Measurements from ENCODE around the gene COX19. TPM values are rescaled to one million over a fixed set of nuclear protein-coding genes. Genes with fewer than 3 reads are reported as not detected.
"Not testable (repeated sequence)": the region's sequence is repeated elsewhere in the genome, so short reads cannot be mapped to it uniquely, and the experiment has no call there.

Gene COX19
- total RNA-seq, 5 donors from 2014 or later (not counting 1 experiment from before 2014, with no cell fraction given) = 38.0 to 50.9 (median 43.7) TPM

GRCh38 chr7:945556-946255, 29.6 kb downstream of the COX19 start:
- no peak overlapping the region for H3K27ac Mint-ChIP-seq
- H3K9me3 Mint-ChIP-seq = peaks cover 0 to 3% (median 0%) of the 10 kb centered on the region in 3 donors
- Histone ChIP-seq H3K9me3 (no peaks in the 10 kb centered on the region), H3K4me1 (ENCODE audit: control insufficient read depth in 1 of 2, extremely low read depth in 1 of 2, insufficient read depth in 2 of 2, low read length in 2 of 2) (peaks cover 0 to 10% of the 10 kb centered on the region in 2 experiments), H3K36me3 (ENCODE audit: control insufficient read depth in 2 of 2, extremely low read depth in 1 of 2, insufficient read depth in 1 of 2, low read length in 1 of 2) (no peaks in the 10 kb centered on the region), H3K27ac (ENCODE audit: low read length) (no peak overlapping the region), H3K4me3 (ENCODE audit: control insufficient read depth in 1 of 2, extremely low read depth in 1 of 2, low read length in 1 of 2) (no peak overlapping the region), H3K27me3 (replicated peaks in 1 of 2; ENCODE audit: control insufficient read depth in 2 of 2, extremely low read depth in 1 of 2, insufficient read depth in 2 of 2, low read length in 1 of 2) (peaks cover 0 to 2% of the 10 kb centered on the region in 2 experiments)
- ATAC-seq (replicated peaks in 1 of 4) (no peak), DNase-seq (no peak)
- ChIA-PET POLR2A (no interaction called here), CTCF (no interaction called here)
- no peak overlapping the region for H3K4me3 Mint-ChIP-seq
- H3K4me1 Mint-ChIP-seq = peaks cover 0 to 12% (median 3%) of the 10 kb centered on the region in 3 donors
- WGBS (ENCODE audit: insufficient coverage) = 91% methylated on average over 26 of the region's 30 CpGs
- no peaks in the 10 kb centered on the region for H3K27me3 Mint-ChIP-seq
- H3K36me3 Mint-ChIP-seq = no peaks in the 10 kb centered on the region

DNA sequence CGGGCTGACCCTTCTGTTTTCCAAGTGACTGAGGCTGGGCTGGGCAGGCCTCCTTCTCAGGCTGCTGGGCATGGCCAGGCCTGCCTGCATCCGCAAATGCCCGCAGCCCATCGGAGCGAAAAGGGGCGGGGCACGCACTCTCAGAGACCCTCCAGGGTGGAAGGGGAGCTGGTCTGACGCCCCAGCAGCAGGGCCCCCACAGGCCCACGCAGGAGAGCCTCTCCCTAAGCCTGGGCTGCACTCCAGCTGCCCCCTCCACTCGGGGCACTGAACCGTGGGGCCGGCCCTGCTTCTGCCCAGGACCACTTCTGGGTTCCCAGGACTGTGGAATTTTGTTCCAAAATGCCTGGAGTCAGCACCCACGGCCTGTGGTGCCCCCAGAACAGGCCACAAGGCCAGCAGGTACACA, 30.2 kb downstream of the COX19 start:
- H3K4me3 ChIP-seq (ENCODE audit: control insufficient read depth in 1 of 2, extremely low read depth in 1 of 2, low read length in 1 of 2) = no peak overlapping the region
- Mint-ChIP-seq H3K4me3 (no peak overlapping the region), H3K27ac (peak overlapping the region in 1 of 2 donors; percentile 11), H3K27me3 (no peaks in the 10 kb centered on the region), H3K4me1 (peaks cover 0 to 13% (median 5%) of the 10 kb centered on the region in 3 donors), H3K36me3 (no peaks in the 10 kb centered on the region), H3K9me3 (peaks cover 0 to 9% (median 0%) of the 10 kb centered on the region in 3 donors)
- 96% methylated on average over 13 of the region's 13 CpGs for WGBS (ENCODE audit: insufficient coverage)
- peaks cover 0 to 10% of the 10 kb centered on the region in 2 experiments for H3K4me1 ChIP-seq (ENCODE audit: control insufficient read depth in 1 of 2, extremely low read depth in 1 of 2, insufficient read depth in 2 of 2, low read length in 2 of 2)
- H3K9me3 ChIP-seq = no peaks in the 10 kb centered on the region
- CTCF ChIA-PET = no interaction called here
- DNase-seq (no peak), ATAC-seq (replicated peaks in 1 of 4) (no peak)
- POLR2A ChIA-PET = no interaction called here
- H3K27ac ChIP-seq (ENCODE audit: low read length) = no peak overlapping the region
- H3K27me3 ChIP-seq (replicated peaks in 1 of 2; ENCODE audit: control insufficient read depth in 2 of 2, extremely low read depth in 1 of 2, insufficient read depth in 2 of 2, low read length in 1 of 2) = peaks cover 0 to 2% of the 10 kb centered on the region in 2 experiments
- H3K36me3 ChIP-seq (ENCODE audit: control insufficient read depth in 2 of 2, extremely low read depth in 1 of 2, insufficient read depth in 1 of 2, low read length in 1 of 2) = no peaks in the 10 kb centered on the region

- peaks cover 0 to 16% (median 6%) of the 10 kb centered on the region in 3 donors for H3K4me1 Mint-ChIP-seq
- Histone ChIP-seq H3K36me3 (ENCODE audit: control insufficient read depth in 2 of 2, extremely low read depth in 1 of 2, insufficient read depth in 1 of 2, low read length in 1 of 2) (no peaks in the 10 kb centered on the region), H3K27ac (ENCODE audit: low read length) (no peak overlapping the region), H3K4me1 (ENCODE audit: control insufficient read depth in 1 of 2, extremely low read depth in 1 of 2, insufficient read depth in 2 of 2, low read length in 2 of 2) (peaks cover 0 to 12% of the 10 kb centered on the region in 2 experiments), H3K27me3 (replicated peaks in 1 of 2; ENCODE audit: control insufficient read depth in 2 of 2, extremely low read depth in 1 of 2, insufficient read depth in 2 of 2, low read length in 1 of 2) (peaks cover 0 to 2% of the 10 kb centered on the region in 2 experiments), H3K9me3 (no peaks in the 10 kb centered on the region), H3K4me3 (ENCODE audit: control insufficient read depth in 1 of 2, extremely low read depth in 1 of 2, low read length in 1 of 2) (no peak overlapping the region)
- DNase-seq (no peak), ATAC-seq (replicated peaks in 1 of 4) (no peak)
- H3K36me3 Mint-ChIP-seq = no peaks in the 10 kb centered on the region
- WGBS (ENCODE audit: insufficient coverage) = 97% methylated on average over 3 of the region's 5 CpGs
- H3K4me3 Mint-ChIP-seq = no peak overlapping the region
- CTCF ChIA-PET = no interaction called here
- no peaks in the 10 kb centered on the region for H3K27me3 Mint-ChIP-seq
- H3K9me3 Mint-ChIP-seq = peaks cover 0 to 10% (median 0%) of the 10 kb centered on the region in 3 donors
- peak overlapping the region in 1 of 2 donors; percentile 11 for H3K27ac Mint-ChIP-seq
- POLR2A ChIA-PET = no interaction called here
Observed at GRCh38 chr7:944744-945143, 30.6 kb downstream of the COX19 start.

GRCh38 chr7:943793-944192, 31.6 kb downstream of the COX19 start:
- H3K27me3 ChIP-seq (replicated peaks in 1 of 2; ENCODE audit: control insufficient read depth in 2 of 2, extremely low read depth in 1 of 2, insufficient read depth in 2 of 2, low read length in 1 of 2); H3K27ac Mint-ChIP-seq; DNase-seq; H3K27me3 Mint-ChIP-seq; POLR2A ChIA-PET; H3K27ac ChIP-seq (ENCODE audit: low read length); H3K9me3 ChIP-seq; H3K36me3 Mint-ChIP-seq; H3K4me1 ChIP-seq (ENCODE audit: control insufficient read depth in 1 of 2, extremely low read depth in 1 of 2, insufficient read depth in 2 of 2, low read length in 2 of 2); H3K4me3 ChIP-seq (ENCODE audit: control insufficient read depth in 1 of 2, extremely low read depth in 1 of 2, low read length in 1 of 2); H3K36me3 ChIP-seq (ENCODE audit: control insufficient read depth in 2 of 2, extremely low read depth in 1 of 2, insufficient read depth in 1 of 2, low read length in 1 of 2); CTCF ChIA-PET; ATAC-seq (replicated peaks in 1 of 4); H3K4me3 Mint-ChIP-seq: not testable (repeated sequence)
- Mint-ChIP-seq H3K4me1 (peaks cover 0 to 16% (median 7%) of the 10 kb centered on the region in 3 donors), H3K9me3 (peaks cover 0 to 10% (median 0%) of the 10 kb centered on the region in 3 donors)
- 87% methylated on average over 3 of the region's 4 CpGs for WGBS (ENCODE audit: insufficient coverage)

- ChIA-PET CTCF (no interaction called here), POLR2A (no interaction called here)
- H3K36me3 Mint-ChIP-seq = no peaks in the 10 kb centered on the region
- no peaks in the 10 kb centered on the region for H3K9me3 ChIP-seq
- peaks cover 5 to 16% (median 14%) of the 10 kb centered on the region in 3 donors for H3K4me1 Mint-ChIP-seq
- H3K4me3 Mint-ChIP-seq = no peak overlapping the region
- WGBS (ENCODE audit: insufficient coverage) = no CpG with 5 or more reads among the region's 2 CpGs
- ATAC-seq (replicated peaks in 1 of 4) = no peak
- no peaks in the 10 kb centered on the region for H3K27me3 Mint-ChIP-seq
- peaks cover 0 to 10% (median 0%) of the 10 kb centered on the region in 3 donors for H3K9me3 Mint-ChIP-seq
- no peak overlapping the region for H3K4me3 ChIP-seq (ENCODE audit: control insufficient read depth in 1 of 2, extremely low read depth in 1 of 2, low read length in 1 of 2)
- H3K4me1 ChIP-seq (ENCODE audit: control insufficient read depth in 1 of 2, extremely low read depth in 1 of 2, insufficient read depth in 2 of 2, low read length in 2 of 2) = peaks cover 0 to 16% of the 10 kb centered on the region in 2 experiments
- H3K36me3 ChIP-seq (ENCODE audit: control insufficient read depth in 2 of 2, extremely low read depth in 1 of 2, insufficient read depth in 1 of 2, low read length in 1 of 2) = no peaks in the 10 kb centered on the region
- no peak overlapping the region for H3K27ac ChIP-seq (ENCODE audit: low read length)
- H3K27ac Mint-ChIP-seq = no peak overlapping the region
- peaks cover 0 to 2% of the 10 kb centered on the region in 2 experiments for H3K27me3 ChIP-seq (replicated peaks in 1 of 2; ENCODE audit: control insufficient read depth in 2 of 2, extremely low read depth in 1 of 2, insufficient read depth in 2 of 2, low read length in 1 of 2)
- DNase-seq = no peak
Observed at GRCh38 chr7:940599-941408, 34.5 kb downstream of the COX19 start.

DNA sequence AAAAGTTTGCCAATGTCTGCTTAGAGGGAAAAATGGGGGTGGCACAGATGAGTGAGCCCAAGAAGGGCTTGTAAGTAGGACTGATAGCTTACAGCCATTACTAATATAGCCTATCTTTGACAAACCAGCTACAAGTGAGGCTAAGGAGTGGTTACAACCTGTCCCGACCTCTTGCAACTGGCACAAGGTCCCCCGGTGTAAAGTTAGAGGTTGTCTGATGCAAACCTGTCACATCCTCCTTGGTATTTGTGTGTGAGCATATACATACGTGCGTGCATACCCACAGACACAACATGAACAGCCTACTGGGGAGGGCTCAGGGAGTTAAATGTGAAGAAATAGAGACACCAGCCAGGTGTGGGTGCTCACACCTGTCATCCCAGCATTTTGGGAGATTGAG, 35.5 kb downstream of the COX19 start:
- H3K27ac ChIP-seq (ENCODE audit: low read length) = no peak overlapping the region
- no peak for ATAC-seq (replicated peaks in 1 of 4)
- no peak overlapping the region for H3K4me3 Mint-ChIP-seq

More for the DNA sequence above, 35.5 kb downstream of the COX19 start:
- Histone ChIP-seq H3K9me3 (no peaks in the 10 kb centered on the region), H3K4me3 (ENCODE audit: control insufficient read depth in 1 of 2, extremely low read depth in 1 of 2, low read length in 1 of 2) (no peak overlapping the region), H3K4me1 (ENCODE audit: control insufficient read depth in 1 of 2, extremely low read depth in 1 of 2, insufficient read depth in 2 of 2, low read length in 2 of 2) (peaks cover 0 to 21% of the 10 kb centered on the region in 2 experiments), H3K27me3 (replicated peaks in 1 of 2; ENCODE audit: control insufficient read depth in 2 of 2, extremely low read depth in 1 of 2, insufficient read depth in 2 of 2, low read length in 1 of 2) (peaks cover 0 to 2% of the 10 kb centered on the region in 2 experiments), H3K36me3 (ENCODE audit: control insufficient read depth in 2 of 2, extremely low read depth in 1 of 2, insufficient read depth in 1 of 2, low read length in 1 of 2) (no peaks in the 10 kb centered on the region)
- no CpG with 5 or more reads among the region's 4 CpGs for WGBS (ENCODE audit: insufficient coverage)
- peaks cover 5 to 16% (median 14%) of the 10 kb centered on the region in 3 donors for H3K4me1 Mint-ChIP-seq
- ChIA-PET POLR2A (no interaction called here), CTCF (no interaction called here)
- H3K36me3 Mint-ChIP-seq = no peaks in the 10 kb centered on the region
- no peak for DNase-seq
- H3K27me3 Mint-ChIP-seq = no peaks in the 10 kb centered on the region
- H3K9me3 Mint-ChIP-seq = peaks cover 0 to 10% (median 0%) of the 10 kb centered on the region in 3 donors
- H3K27ac Mint-ChIP-seq = no peak overlapping the region

Measured in T-cell (primary cell).